ENCODE results near the gene INSYN2B.

Gene INSYN2B

GRCh38 chr5:169817031-169817430, 163.3 kb downstream of the INSYN2B start:
- DNase-seq (ENCODE audit: extremely low read depth, insufficient read length): no peak
- peaks cover 19% of the 10 kb centered on the region for H3K36me3 ChIP-seq (ENCODE audit: control insufficient read depth, insufficient read depth, low read length)

GRCh38 chr5:169814522-169814921, 165.8 kb downstream of the INSYN2B start:
- Histone ChIP-seq H3K27me3 (replicated peaks; ENCODE audit: control insufficient read depth, insufficient read depth, low read length) (no peaks in the 10 kb centered on the region), H3K36me3 (ENCODE audit: control insufficient read depth, insufficient read depth, low read length) (peaks cover 23% of the 10 kb centered on the region), H3K4me3 (replicated peaks; ENCODE audit: low read depth, low read length) (no peak overlapping the region)
- no peak for TF ChIP-seq CTCF (IDR thresholded peaks at IDR 0.05; ENCODE audit: insufficient read depth, low read length, poor library complexity, severe bottlenecking)
- no peak for DNase-seq (ENCODE audit: extremely low read depth, insufficient read length)

More at GRCh38 chr5:169817031-169817430, 163.3 kb downstream of the INSYN2B start:
- no peak for TF ChIP-seq CTCF (IDR thresholded peaks at IDR 0.05; ENCODE audit: insufficient read depth, low read length, poor library complexity, severe bottlenecking)
- H3K4me3 ChIP-seq (replicated peaks; ENCODE audit: low read depth, low read length): no peak overlapping the region
- no peaks in the 10 kb centered on the region for H3K27me3 ChIP-seq (replicated peaks; ENCODE audit: control insufficient read depth, insufficient read depth, low read length)
